SK-N-SH treated with all-trans-retinoic acid at 6 μM for 48 hours (cell line): Measurements from ENCODE around the gene CACNA2D3.
A peak's percentile ranks its signal among the peaks of the same experiment; 100 is the strongest.

Experiments
- ATAC-seq: fragments of 200-7000 bp; cut with Tn5 transposase; 3 replicates; pipeline ENCODE4 v1.9.1; 2020; ENCODE audit warnings: mild to moderate bottlenecking, moderate library complexity
- ARNTL ChIP-seq: fragments of 450-650 bp; formaldehyde crosslinking; IDR thresholded peaks from 2 replicates; pipeline ENCODE4 v1.5.0; 2020; ENCODE audit warnings: low read depth, mild to moderate bottlenecking, moderate library complexity, borderline replicate concordance
- BACH2 ChIP-seq: fragments of 250-450 bp; sonication (Bioruptor Pico); IDR thresholded peaks from 2 replicates; pipeline ENCODE4 v1.9.0; 2021; ENCODE audit warnings: mild to moderate bottlenecking, borderline replicate concordance
- CSDC2 ChIP-seq: fragments of 250-450 bp; sonication (Bioruptor Pico); IDR thresholded peaks from 2 replicates; pipeline ENCODE4 v1.5.0; 2020; ENCODE audit warnings: mild to moderate bottlenecking, moderate library complexity
- ESRRG ChIP-seq: fragments of 250-450 bp; sonication (Bioruptor Pico); IDR thresholded peaks from 2 replicates; pipeline ENCODE4 v1.6.1; 2021; ENCODE audit warnings: mild to moderate bottlenecking
- GLIS3 ChIP-seq: fragments of 250-450 bp; sonication (Bioruptor Pico); IDR thresholded peaks from 2 replicates; pipeline ENCODE4 v1.5.0; 2020; ENCODE audit warnings: mild to moderate bottlenecking, moderate library complexity
- ISL1 ChIP-seq: fragments of 250-450 bp; sonication (Bioruptor Pico); IDR thresholded peaks from 2 replicates; pipeline ENCODE4 v2.1.2; 2022; ENCODE audit warnings: mild to moderate bottlenecking, moderate library complexity
- OSR1 ChIP-seq: fragments of 250-450 bp; sonication (Bioruptor Pico); IDR thresholded peaks from 2 replicates; pipeline ENCODE4 v1.8.0; 2022; ENCODE audit warnings: moderate library complexity, mild to moderate bottlenecking, inconsistent platforms
- RARB ChIP-seq: fragments of 250-450 bp; sonication (Bioruptor Pico); IDR thresholded peaks from 2 replicates; pipeline ENCODE4 v1.8.0; 2021; ENCODE audit warnings: mild to moderate bottlenecking, moderate library complexity
- SNAI2 ChIP-seq: fragments of 250-450 bp; sonication (Bioruptor Pico); IDR thresholded peaks from 2 replicates; pipeline ENCODE4 v1.5.0; 2020; ENCODE audit warnings: mild to moderate bottlenecking, moderate library complexity
- TCF4 ChIP-seq: fragments of 250-450 bp; sonication (Bioruptor Pico); IDR thresholded peaks from 2 replicates; pipeline ENCODE4 v1.8.0; 2021; ENCODE audit warnings: mild to moderate bottlenecking, moderate library complexity, borderline replicate concordance
- TOX ChIP-seq: fragments of 250-450 bp; sonication (Bioruptor Pico); IDR thresholded peaks from 2 replicates; pipeline ENCODE4 v1.8.0; 2021; ENCODE audit warnings: mild to moderate bottlenecking, moderate library complexity, borderline replicate concordance
- ZFP30 ChIP-seq: fragments of 450-650 bp; formaldehyde crosslinking; IDR thresholded peaks from 2 replicates; pipeline ENCODE4 v1.5.0; 2022; ENCODE audit warnings: mild to moderate bottlenecking, moderate library complexity
- ZNF70 ChIP-seq: fragments of 450-650 bp; formaldehyde crosslinking; IDR thresholded peaks from 2 replicates; pipeline ENCODE4 v1.5.0; 2020; ENCODE audit warnings: mild to moderate bottlenecking, moderate library complexity
- ZNF8 ChIP-seq: fragments of 450-650 bp; formaldehyde crosslinking; IDR thresholded peaks from 2 replicates; pipeline ENCODE4 v1.5.0; 2020; ENCODE audit warnings: mild to moderate bottlenecking, moderate library complexity
- TF ChIP-seq, protein P1 (sequence below): fragments of 250-450 bp; sonication (Bioruptor Pico); IDR thresholded peaks from 2 replicates; pipeline ENCODE4 v1.5.1; 2020; ENCODE audit warnings: low read depth, mild to moderate bottlenecking, moderate library complexity
- TF ChIP-seq, protein P2 (sequence below): fragments of 250-450 bp; sonication (Bioruptor Pico); IDR thresholded peaks from 2 replicates; pipeline ENCODE4 v1.5.0; 2020; ENCODE audit warnings: mild to moderate bottlenecking, moderate library complexity
- TF ChIP-seq, protein P3 (sequence below): fragments of 250-450 bp; sonication (Bioruptor Pico); IDR thresholded peaks from 2 replicates; pipeline ENCODE4 v1.8.0; 2021; ENCODE audit warnings: low read depth, mild to moderate bottlenecking, moderate library complexity, borderline replicate concordance
- TF ChIP-seq, protein P4 (sequence below): fragments of 250-450 bp; sonication (Bioruptor Pico); IDR thresholded peaks from 2 replicates; pipeline ENCODE4 v1.8.0; 2020; ENCODE audit warnings: mild to moderate bottlenecking, moderate library complexity, borderline replicate concordance
- TF ChIP-seq, protein P5 (sequence below): fragments of 250-450 bp; sonication (Bioruptor Pico); IDR thresholded peaks from 2 replicates; pipeline ENCODE4 v1.5.1; 2021; ENCODE audit warnings: mild to moderate bottlenecking, moderate library complexity

CACNA2D3 gene

DNA sequence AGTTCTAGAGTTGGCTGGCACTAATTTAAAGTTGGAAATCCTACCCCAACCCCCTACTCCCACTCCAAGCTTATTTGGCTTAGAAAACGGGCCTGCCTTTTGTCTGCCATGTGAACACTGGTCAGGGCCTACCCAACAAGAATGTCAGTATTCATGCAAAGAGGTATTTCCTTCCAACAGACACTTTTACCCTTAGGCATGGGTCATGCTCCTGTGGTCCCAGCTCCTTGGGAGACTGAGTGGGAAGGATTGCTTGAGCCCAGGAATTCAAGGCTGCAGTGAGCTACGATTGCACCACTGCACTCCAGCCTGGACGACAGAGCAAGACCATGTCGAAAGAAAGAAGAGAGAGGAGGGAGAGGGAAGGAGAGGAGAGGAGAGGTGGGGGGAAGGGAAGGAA, 943.0 kb downstream of the CACNA2D3 start (continued):
- TF ChIP-seq, protein P1, sequence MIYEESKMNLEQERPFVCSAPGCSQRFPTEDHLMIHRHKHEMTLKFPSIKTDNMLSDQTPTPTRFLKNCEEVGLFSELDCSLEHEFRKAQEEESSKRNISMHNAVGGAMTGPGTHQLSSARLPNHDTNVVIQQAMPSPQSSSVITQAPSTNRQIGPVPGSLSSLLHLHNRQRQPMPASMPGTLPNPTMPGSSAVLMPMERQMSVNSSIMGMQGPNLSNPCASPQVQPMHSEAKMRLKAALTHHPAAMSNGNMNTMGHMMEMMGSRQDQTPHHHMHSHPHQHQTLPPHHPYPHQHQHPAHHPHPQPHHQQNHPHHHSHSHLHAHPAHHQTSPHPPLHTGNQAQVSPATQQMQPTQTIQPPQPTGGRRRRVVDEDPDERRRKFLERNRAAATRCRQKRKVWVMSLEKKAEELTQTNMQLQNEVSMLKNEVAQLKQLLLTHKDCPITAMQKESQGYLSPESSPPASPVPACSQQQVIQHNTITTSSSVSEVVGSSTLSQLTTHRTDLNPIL (CRISPR knock-in tag) = no peak
- TF ChIP-seq, all 23 proteins: peak for 0

DNA sequence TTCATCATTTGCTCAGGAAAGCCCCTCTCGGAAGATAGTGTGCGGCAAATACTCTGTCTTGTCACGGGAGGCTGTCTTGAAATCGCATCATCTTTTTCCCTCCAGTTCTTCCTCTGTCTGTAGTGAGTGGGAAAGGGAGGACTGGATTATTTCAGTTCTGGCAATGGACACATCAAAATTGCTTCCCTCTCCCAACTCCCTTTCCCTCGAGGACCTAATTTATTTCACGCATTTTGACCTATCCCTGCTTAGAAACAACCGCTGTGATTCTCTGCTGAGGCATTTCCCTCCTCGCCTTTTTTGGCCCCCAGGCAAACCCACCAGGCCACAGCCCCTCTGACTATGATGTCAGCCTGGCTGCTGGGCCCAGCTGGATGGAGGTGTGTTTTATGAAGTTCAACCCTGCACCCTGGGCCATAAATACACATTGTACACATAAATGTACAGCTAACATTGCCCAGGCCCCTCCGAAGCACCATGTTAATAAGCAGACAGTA, 944.2 kb downstream of the CACNA2D3 start:
- ATAC-seq = no peak
- TF ChIP-seq, protein P2, sequence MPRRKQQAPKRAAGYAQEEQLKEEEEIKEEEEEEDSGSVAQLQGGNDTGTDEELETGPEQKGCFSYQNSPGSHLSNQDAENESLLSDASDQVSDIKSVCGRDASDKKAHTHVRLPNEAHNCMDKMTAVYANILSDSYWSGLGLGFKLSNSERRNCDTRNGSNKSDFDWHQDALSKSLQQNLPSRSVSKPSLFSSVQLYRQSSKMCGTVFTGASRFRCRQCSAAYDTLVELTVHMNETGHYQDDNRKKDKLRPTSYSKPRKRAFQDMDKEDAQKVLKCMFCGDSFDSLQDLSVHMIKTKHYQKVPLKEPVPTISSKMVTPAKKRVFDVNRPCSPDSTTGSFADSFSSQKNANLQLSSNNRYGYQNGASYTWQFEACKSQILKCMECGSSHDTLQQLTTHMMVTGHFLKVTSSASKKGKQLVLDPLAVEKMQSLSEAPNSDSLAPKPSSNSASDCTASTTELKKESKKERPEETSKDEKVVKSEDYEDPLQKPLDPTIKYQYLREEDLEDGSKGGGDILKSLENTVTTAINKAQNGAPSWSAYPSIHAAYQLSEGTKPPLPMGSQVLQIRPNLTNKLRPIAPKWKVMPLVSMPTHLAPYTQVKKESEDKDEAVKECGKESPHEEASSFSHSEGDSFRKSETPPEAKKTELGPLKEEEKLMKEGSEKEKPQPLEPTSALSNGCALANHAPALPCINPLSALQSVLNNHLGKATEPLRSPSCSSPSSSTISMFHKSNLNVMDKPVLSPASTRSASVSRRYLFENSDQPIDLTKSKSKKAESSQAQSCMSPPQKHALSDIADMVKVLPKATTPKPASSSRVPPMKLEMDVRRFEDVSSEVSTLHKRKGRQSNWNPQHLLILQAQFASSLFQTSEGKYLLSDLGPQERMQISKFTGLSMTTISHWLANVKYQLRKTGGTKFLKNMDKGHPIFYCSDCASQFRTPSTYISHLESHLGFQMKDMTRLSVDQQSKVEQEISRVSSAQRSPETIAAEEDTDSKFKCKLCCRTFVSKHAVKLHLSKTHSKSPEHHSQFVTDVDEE (CRISPR knock-in tag) = no peak
- TF ChIP-seq BACH2 (CRISPR knock-in tag) (no peak), ARNTL (CRISPR knock-in tag) (no peak), ISL1 (CRISPR knock-in tag) (no peak), OSR1 (CRISPR knock-in tag) (no peak), SNAI2 (CRISPR knock-in tag) (no peak)
- TF ChIP-seq, protein P3, sequence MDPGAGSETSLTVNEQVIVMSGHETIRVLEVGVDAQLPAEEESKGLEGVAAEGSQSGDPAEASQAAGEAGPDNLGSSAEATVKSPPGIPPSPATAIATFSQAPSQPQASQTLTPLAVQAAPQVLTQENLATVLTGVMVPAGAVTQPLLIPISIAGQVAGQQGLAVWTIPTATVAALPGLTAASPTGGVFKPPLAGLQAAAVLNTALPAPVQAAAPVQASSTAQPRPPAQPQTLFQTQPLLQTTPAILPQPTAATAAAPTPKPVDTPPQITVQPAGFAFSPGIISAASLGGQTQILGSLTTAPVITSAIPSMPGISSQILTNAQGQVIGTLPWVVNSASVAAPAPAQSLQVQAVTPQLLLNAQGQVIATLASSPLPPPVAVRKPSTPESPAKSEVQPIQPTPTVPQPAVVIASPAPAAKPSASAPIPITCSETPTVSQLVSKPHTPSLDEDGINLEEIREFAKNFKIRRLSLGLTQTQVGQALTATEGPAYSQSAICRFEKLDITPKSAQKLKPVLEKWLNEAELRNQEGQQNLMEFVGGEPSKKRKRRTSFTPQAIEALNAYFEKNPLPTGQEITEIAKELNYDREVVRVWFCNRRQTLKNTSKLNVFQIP = no peak

DNA sequence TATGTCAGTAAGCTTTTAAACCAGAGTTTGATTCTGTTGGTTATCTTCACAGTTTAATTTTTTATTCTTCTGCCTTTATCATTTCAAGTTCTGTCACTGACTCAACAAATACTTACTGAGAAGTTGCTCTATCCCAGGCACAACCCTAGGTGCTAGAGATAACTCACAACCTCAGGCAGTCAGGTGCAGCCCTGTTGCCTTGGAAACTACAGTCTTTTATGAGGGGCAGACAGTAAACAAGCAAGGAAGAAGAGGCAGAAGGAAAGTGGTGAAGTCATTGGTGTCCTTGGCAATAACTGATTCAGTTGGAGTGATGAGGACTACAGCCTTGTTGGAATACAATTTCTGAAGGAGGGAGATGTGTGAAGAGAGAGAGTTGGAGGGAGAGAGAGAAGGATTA, 947.6 kb downstream of the CACNA2D3 start:
- no peak for ATAC-seq
- TF ChIP-seq ARNTL (CRISPR knock-in tag) (no peak), RARB (CRISPR knock-in tag) (no peak), ESRRG (CRISPR knock-in tag) (no peak), ZNF70 (no peak), SNAI2 (CRISPR knock-in tag) (no peak), ZNF8 (CRISPR knock-in tag) (no peak), TOX (CRISPR knock-in tag) (no peak), TCF4 (CRISPR knock-in tag) (no peak), OSR1 (CRISPR knock-in tag) (no peak)
- TF ChIP-seq, protein P4, sequence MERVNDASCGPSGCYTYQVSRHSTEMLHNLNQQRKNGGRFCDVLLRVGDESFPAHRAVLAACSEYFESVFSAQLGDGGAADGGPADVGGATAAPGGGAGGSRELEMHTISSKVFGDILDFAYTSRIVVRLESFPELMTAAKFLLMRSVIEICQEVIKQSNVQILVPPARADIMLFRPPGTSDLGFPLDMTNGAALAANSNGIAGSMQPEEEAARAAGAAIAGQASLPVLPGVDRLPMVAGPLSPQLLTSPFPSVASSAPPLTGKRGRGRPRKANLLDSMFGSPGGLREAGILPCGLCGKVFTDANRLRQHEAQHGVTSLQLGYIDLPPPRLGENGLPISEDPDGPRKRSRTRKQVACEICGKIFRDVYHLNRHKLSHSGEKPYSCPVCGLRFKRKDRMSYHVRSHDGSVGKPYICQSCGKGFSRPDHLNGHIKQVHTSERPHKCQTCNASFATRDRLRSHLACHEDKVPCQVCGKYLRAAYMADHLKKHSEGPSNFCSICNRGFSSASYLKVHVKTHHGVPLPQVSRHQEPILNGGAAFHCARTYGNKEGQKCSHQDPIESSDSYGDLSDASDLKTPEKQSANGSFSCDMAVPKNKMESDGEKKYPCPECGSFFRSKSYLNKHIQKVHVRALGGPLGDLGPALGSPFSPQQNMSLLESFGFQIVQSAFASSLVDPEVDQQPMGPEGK (CRISPR knock-in tag) = no peak
- TF ChIP-seq, protein P5, sequence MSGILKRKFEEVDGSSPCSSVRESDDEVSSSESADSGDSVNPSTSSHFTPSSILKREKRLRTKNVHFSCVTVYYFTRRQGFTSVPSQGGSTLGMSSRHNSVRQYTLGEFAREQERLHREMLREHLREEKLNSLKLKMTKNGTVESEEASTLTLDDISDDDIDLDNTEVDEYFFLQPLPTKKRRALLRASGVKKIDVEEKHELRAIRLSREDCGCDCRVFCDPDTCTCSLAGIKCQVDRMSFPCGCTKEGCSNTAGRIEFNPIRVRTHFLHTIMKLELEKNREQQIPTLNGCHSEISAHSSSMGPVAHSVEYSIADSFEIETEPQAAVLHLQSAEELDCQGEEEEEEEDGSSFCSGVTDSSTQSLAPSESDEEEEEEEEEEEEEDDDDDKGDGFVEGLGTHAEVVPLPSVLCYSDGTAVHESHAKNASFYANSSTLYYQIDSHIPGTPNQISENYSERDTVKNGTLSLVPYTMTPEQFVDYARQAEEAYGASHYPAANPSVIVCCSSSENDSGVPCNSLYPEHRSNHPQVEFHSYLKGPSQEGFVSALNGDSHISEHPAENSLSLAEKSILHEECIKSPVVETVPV (CRISPR knock-in tag) = no peak
- TF ChIP-seq, protein P3 = no peak

DNA sequence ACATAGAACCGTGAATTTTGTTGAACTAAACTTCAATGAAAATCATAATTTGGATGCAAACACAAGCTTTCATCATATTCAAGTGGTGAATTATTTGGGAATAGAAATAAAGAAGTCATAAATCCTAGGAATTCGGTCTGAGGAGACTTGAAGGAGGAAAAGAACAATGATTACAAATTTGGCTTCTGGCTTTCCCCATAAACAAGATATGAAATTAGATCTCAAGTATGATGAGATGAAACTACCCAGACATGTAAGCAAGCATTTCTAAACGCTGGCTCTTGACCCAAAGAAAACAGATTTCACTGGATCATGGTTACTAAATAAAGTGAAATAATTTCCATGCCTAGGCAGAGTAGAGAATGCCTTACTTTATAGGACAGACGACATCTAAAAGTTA, 952.4 kb downstream of the CACNA2D3 start:
- ATAC-seq = peak; percentile 28; the same call in 1 of the 3 replicates
- TF ChIP-seq TCF4 (CRISPR knock-in tag) (no peak), GLIS3 (CRISPR knock-in tag) (no peak), ZFP30 (CRISPR knock-in tag) (no peak), CSDC2 (no peak), OSR1 (CRISPR knock-in tag) (no peak), TOX (CRISPR knock-in tag) (no peak)
- TF ChIP-seq, protein P3 = no peak
